Activated B cell treated with CpG ODN at 0.5 μM for 24 hours (primary cell): ENCODE data around the gene CTIF. TPM values are rescaled to one million over a fixed set of nuclear protein-coding genes. Genes with fewer than 3 reads are reported as not detected.

Source experiments
- ATAC-seq: fragments of 200-7000 bp; cut with Tn5 transposase; one replicate; pipeline ENCODE4 v1.10.0; 2021; ENCODE audit warnings: low read depth, mild to moderate bottlenecking, moderate library complexity
- CTCF ChIA-PET: fragments of 350-600 bp; sonication (Branson Sonifier 250); formaldehyde crosslinking; loops from one replicate; lab custom pipeline; 2021; ENCODE audit warnings: antibody characterized with exemption; lab: Charles Lee
- POLR2A ChIA-PET: fragments of 350-600 bp; sonication (Branson Sonifier 250); formaldehyde crosslinking; loops from one replicate; lab custom pipeline; 2021; ENCODE audit warnings: antibody characterized with exemption; lab: Charles Lee
- DNase-seq: peaks from one replicate; pipeline ENCODE4 v3.0.0; 2022
- H3K27ac Mint-ChIP-seq: one replicate; pipeline ENCODE4 v1.8.0; 2020; ENCODE audit warnings: mixed read lengths
- H3K27me3 Mint-ChIP-seq: one replicate; pipeline ENCODE4 v1.8.0; 2021; ENCODE audit warnings: mixed read lengths
- H3K36me3 Mint-ChIP-seq: one replicate; pipeline ENCODE4 v1.8.0; 2021; ENCODE audit warnings: low read depth, mixed read lengths
- H3K4me1 Mint-ChIP-seq: one replicate; pipeline ENCODE4 v1.8.0; 2021; ENCODE audit warnings: mixed read lengths
- H3K4me3 Mint-ChIP-seq: one replicate; pipeline ENCODE4 v1.8.0; 2020; ENCODE audit warnings: mild to moderate bottlenecking, mixed read lengths
- H3K9me3 Mint-ChIP-seq: one replicate; pipeline ENCODE4 v1.8.0; 2020; ENCODE audit warnings: mixed read lengths
- intact Hi-C: fragments of 100-400 bp; cut with micrococcal nuclease; formaldehyde crosslinking; loops from one replicate; pipeline ENCODE4 v1.15.1; 2024
- total RNA-seq: library from RNA; stranded (reverse); gene quantifications from 2 replicates; pipeline ENCODE4 v1.2.3, GENCODE V29; 2022
- TF ChIP-seq, protein P1 (sequence below): fragments of 200-600 bp; IDR thresholded peaks from one replicate; pipeline ENCODE4 v1.8.0; 2022; ENCODE audit warnings: antibody characterized with exemption, mild to moderate bottlenecking

CTIF gene
- total RNA-seq, 1 donor from 2014 or later = 9.3 TPM

DNA sequence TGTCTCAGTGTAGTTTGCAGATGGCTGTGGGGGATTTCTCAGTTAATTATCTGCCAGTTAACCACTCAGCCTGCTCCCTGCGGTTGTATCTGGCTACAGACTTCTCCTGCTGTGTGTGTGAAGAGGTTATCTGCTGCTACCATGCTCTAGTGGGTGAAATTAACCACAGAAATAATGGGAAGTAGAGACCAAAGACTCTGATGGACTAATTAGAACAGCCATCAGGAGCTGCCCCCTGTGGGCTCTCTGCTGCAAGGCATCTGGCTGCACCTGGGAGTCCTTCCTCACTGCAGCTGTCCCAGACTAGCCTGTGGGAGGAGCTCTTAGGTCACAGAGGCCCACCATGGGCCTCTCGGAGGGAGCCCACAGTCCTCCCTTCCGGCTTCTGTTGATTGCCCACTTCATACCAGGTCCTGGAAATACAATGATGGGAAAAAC lies 66.6 kb downstream of the CTIF start:
- Mint-ChIP-seq H3K9me3 (no peaks in the 10 kb centered on the region), H3K4me1 (no peaks in the 10 kb centered on the region), H3K36me3 (no peaks in the 10 kb centered on the region), H3K27me3 (no peaks in the 10 kb centered on the region), H3K27ac (no peak overlapping the region), H3K4me3 (no peak overlapping the region)
- ChIA-PET POLR2A (no interaction called here), CTCF (no interaction called here)
- ATAC-seq = no peak
- no peak for DNase-seq
- TF ChIP-seq, protein P1, sequence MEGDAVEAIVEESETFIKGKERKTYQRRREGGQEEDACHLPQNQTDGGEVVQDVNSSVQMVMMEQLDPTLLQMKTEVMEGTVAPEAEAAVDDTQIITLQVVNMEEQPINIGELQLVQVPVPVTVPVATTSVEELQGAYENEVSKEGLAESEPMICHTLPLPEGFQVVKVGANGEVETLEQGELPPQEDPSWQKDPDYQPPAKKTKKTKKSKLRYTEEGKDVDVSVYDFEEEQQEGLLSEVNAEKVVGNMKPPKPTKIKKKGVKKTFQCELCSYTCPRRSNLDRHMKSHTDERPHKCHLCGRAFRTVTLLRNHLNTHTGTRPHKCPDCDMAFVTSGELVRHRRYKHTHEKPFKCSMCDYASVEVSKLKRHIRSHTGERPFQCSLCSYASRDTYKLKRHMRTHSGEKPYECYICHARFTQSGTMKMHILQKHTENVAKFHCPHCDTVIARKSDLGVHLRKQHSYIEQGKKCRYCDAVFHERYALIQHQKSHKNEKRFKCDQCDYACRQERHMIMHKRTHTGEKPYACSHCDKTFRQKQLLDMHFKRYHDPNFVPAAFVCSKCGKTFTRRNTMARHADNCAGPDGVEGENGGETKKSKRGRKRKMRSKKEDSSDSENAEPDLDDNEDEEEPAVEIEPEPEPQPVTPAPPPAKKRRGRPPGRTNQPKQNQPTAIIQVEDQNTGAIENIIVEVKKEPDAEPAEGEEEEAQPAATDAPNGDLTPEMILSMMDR = no peak
- intact Hi-C loops = no loop called here

- TF ChIP-seq, protein P1 = no peak
- no peak overlapping the region for H3K4me3 Mint-ChIP-seq
- no peaks in the 10 kb centered on the region for H3K4me1 Mint-ChIP-seq
- ChIA-PET POLR2A (no interaction called here), CTCF (no interaction called here)
- intact Hi-C loops = no loop called here
- no peak for DNase-seq
- no peak overlapping the region for H3K27ac Mint-ChIP-seq
- ATAC-seq = no peak
- no peaks in the 10 kb centered on the region for H3K36me3 Mint-ChIP-seq
- H3K27me3 Mint-ChIP-seq = no peaks in the 10 kb centered on the region
- no peaks in the 10 kb centered on the region for H3K9me3 Mint-ChIP-seq
These were observed 68.5 kb downstream of the CTIF start for GRCh38 chr18:48607056-48607984.

DNA sequence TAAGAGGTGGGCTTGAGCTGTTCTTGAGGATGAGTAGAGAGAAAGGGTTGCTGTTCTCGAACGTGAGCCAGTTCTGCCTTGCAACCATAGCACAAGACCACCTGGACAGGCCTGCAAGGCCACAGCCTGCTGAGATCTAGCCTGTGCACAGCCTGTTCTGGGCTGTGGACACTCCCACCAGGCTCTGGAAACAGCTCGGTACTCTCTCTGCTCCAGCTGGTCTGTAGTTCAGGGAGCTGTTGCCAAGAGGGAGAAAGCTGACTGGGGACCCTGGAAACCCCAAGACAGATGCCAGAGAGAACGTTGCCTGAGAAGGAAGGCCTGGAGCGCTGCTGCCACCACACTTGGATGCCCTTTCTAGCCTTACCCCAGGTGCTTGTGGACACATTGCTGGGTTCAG lies 69.8 kb downstream of the CTIF start:
- Mint-ChIP-seq H3K36me3 (no peaks in the 10 kb centered on the region), H3K27ac (no peak overlapping the region), H3K4me1 (no peaks in the 10 kb centered on the region), H3K4me3 (no peak overlapping the region), H3K9me3 (no peaks in the 10 kb centered on the region), H3K27me3 (no peaks in the 10 kb centered on the region)
- ChIA-PET CTCF (no interaction called here), POLR2A (no interaction called here)
- no peak for DNase-seq
- ATAC-seq = no peak
- intact Hi-C loops = no loop called here
- TF ChIP-seq, protein P1 = no peak

- H3K4me1 Mint-ChIP-seq = no peaks in the 10 kb centered on the region
- no peaks in the 10 kb centered on the region for H3K27me3 Mint-ChIP-seq
- no peak overlapping the region for H3K4me3 Mint-ChIP-seq
- no peak overlapping the region for H3K27ac Mint-ChIP-seq
- DNase-seq (no peak), ATAC-seq (no peak)
- POLR2A ChIA-PET = no interaction called here
- TF ChIP-seq, protein P1 = no peak
- CTCF ChIA-PET = no interaction called here
- intact Hi-C loops = no loop called here
- H3K9me3 Mint-ChIP-seq = no peaks in the 10 kb centered on the region
- H3K36me3 Mint-ChIP-seq = no peaks in the 10 kb centered on the region
These were observed 70.3 kb downstream of the CTIF start for GRCh38 chr18:48609114-48609513.
